OCI-LY1 (cell line): ENCODE data around the gene DEXI.

Source experiments
- H2AFZ ChIP-seq: fragments of 200-600 bp; sonication (generic), shearing (Covaris generic); 2 replicates; pipeline ENCODE4 v1.6.0; 2014; ENCODE audit warnings: antibody characterized with exemption, mild to moderate bottlenecking, low read length
- H3F3A ChIP-seq: fragments of 200-600 bp; sonication (generic), shearing (Covaris generic); 2 replicates; pipeline ENCODE4 v1.6.0; 2014; ENCODE audit warnings: mild to moderate bottlenecking, antibody characterized with exemption, low read length, moderate library complexity; ENCODE audit not compliant: insufficient read depth
- H3K27ac ChIP-seq: fragments of 200-600 bp; sonication (generic); 2 replicates; pipeline ENCODE4 v1.5.1; 2014; ENCODE audit warnings: low read length, mixed run types, mild to moderate bottlenecking, low read depth; ENCODE audit not compliant: poor library complexity, severe bottlenecking
- H3K27me3 ChIP-seq: fragments of 200-600 bp; sonication (generic); 2 replicates; pipeline ENCODE4 v1.6.0; 2014; ENCODE audit warnings: antibody characterized with exemption, mild to moderate bottlenecking, low read length, moderate library complexity; ENCODE audit not compliant: insufficient read depth
- H3K36me3 ChIP-seq: fragments of 200-600 bp; sonication (generic); 2 replicates; pipeline ENCODE4 v1.6.1; 2014; ENCODE audit warnings: mild to moderate bottlenecking, antibody characterized with exemption, low read length, moderate library complexity, mixed read lengths; ENCODE audit not compliant: insufficient read depth
- H3K4me1 ChIP-seq: fragments of 200-600 bp; sonication (generic); 2 replicates; pipeline ENCODE4 v1.5.1; 2014; ENCODE audit warnings: mild to moderate bottlenecking, low read length, moderate library complexity; ENCODE audit not compliant: insufficient read depth, severe bottlenecking
- H3K4me2 ChIP-seq: fragments of 200-600 bp; sonication (generic), shearing (Covaris generic); 2 replicates; pipeline ENCODE4 v1.6.1; 2014; ENCODE audit warnings: low read length
- H3K4me3 ChIP-seq: fragments of 200-600 bp; sonication (generic); 2 replicates; pipeline ENCODE4 v1.5.1; 2014; ENCODE audit warnings: low read length, low read depth, mild to moderate bottlenecking, mixed read lengths; ENCODE audit not compliant: poor library complexity, severe bottlenecking
- H3K79me2 ChIP-seq: fragments of 200-600 bp; shearing (Covaris generic); 2 replicates; pipeline ENCODE4 v1.6.1; 2016; ENCODE audit warnings: mixed run types, low read length, mixed read lengths; ENCODE audit not compliant: insufficient read depth
- H3K9ac ChIP-seq: fragments of 200-600 bp; sonication (generic), shearing (Covaris generic); 2 replicates; pipeline ENCODE4 v1.6.1; 2014; ENCODE audit warnings: mild to moderate bottlenecking, low read length, mixed read lengths
- H3K9me2 ChIP-seq: fragments of 200-600 bp; sonication (generic), shearing (Covaris generic); 2 replicates; pipeline ENCODE4 v1.6.1; 2014; ENCODE audit warnings: low read depth, mild to moderate bottlenecking, low read length, mixed read lengths
- H3K9me3 ChIP-seq: fragments of 200-600 bp; shearing (Covaris generic); 2 replicates; pipeline ENCODE4 v1.6.1; 2014; ENCODE audit warnings: low read length, mixed read lengths
- H4K20me1 ChIP-seq: fragments of 200-600 bp; sonication (generic), shearing (Covaris generic); 2 replicates; pipeline ENCODE4 v1.6.0; 2016; ENCODE audit warnings: mild to moderate bottlenecking, low read length; ENCODE audit not compliant: insufficient read depth
- EZH2 ChIP-seq: fragments of 200-600 bp; sonication (generic), shearing (Covaris generic); IDR thresholded peaks from 2 replicates; pipeline ENCODE4 v1.8.0; 2017; ENCODE audit warnings: borderline replicate concordance, mixed run types, mild to moderate bottlenecking, antibody characterized with exemption, low read length, moderate library complexity, mixed read lengths
- TF ChIP-seq, protein P1 (sequence below): fragments of 200-600 bp; sonication (generic), shearing (Covaris generic); IDR thresholded peaks from 2 replicates; pipeline ENCODE4 v1.5.1; 2017; ENCODE audit warnings: mild to moderate bottlenecking, antibody characterized with exemption, low read length, moderate library complexity, mixed read lengths

Gene DEXI

DNA sequence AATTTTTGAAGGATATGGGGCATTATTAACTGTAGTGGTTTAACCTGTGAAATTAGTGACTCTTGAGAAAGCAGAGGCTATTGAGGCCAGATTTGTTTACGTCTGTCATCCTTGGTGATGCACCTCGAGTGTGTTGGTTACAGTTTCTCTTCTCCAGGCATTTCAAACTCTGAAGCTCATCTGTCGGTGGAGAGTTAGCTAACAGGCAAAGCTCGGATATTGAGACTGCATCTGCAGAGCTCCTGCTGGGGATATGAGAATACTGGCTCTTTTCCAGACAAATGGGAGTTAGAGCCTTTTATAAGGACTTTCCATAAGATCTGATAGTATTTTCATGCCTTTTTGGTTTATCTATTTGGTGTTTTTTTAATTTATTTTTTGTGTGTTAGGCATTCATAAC, 8.8 kb upstream of the DEXI start:
- H3F3A ChIP-seq = no peaks in the 10 kb centered on the region
- no peak overlapping the region for H3K27ac ChIP-seq
- no peaks in the 10 kb centered on the region for H3K9me2 ChIP-seq
- no peak overlapping the region for H3K4me2 ChIP-seq
- no peaks in the 10 kb centered on the region for H3K9me3 ChIP-seq
- peaks cover 74% of the 10 kb centered on the region for H3K4me1 ChIP-seq
- H3K27me3 ChIP-seq = no peaks in the 10 kb centered on the region
- no peak overlapping the region for H3K9ac ChIP-seq
- no peaks in the 10 kb centered on the region for H4K20me1 ChIP-seq
- H2AFZ ChIP-seq = no peak overlapping the region
- no peaks in the 10 kb centered on the region for H3K36me3 ChIP-seq
- peaks cover 16% of the 10 kb centered on the region for H3K79me2 ChIP-seq
- TF ChIP-seq EZH2 = no peak
- TF ChIP-seq, protein P1, sequence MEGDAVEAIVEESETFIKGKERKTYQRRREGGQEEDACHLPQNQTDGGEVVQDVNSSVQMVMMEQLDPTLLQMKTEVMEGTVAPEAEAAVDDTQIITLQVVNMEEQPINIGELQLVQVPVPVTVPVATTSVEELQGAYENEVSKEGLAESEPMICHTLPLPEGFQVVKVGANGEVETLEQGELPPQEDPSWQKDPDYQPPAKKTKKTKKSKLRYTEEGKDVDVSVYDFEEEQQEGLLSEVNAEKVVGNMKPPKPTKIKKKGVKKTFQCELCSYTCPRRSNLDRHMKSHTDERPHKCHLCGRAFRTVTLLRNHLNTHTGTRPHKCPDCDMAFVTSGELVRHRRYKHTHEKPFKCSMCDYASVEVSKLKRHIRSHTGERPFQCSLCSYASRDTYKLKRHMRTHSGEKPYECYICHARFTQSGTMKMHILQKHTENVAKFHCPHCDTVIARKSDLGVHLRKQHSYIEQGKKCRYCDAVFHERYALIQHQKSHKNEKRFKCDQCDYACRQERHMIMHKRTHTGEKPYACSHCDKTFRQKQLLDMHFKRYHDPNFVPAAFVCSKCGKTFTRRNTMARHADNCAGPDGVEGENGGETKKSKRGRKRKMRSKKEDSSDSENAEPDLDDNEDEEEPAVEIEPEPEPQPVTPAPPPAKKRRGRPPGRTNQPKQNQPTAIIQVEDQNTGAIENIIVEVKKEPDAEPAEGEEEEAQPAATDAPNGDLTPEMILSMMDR = no peak
- no peak overlapping the region for H3K4me3 ChIP-seq

GRCh38 chr16:10950393-10950792, 8.1 kb upstream of the DEXI start:
- H3K4me3 ChIP-seq = no peak overlapping the region
- H3K36me3 ChIP-seq = no peaks in the 10 kb centered on the region
- H4K20me1 ChIP-seq = no peaks in the 10 kb centered on the region
- H3K9ac ChIP-seq = no peak overlapping the region; the same call in 1 of the 2 replicates
- TF ChIP-seq, protein P1 = no peak
- TF ChIP-seq EZH2 = no peak
- H3F3A ChIP-seq = no peaks in the 10 kb centered on the region
- H3K9me2 ChIP-seq = no peaks in the 10 kb centered on the region
- H3K4me1 ChIP-seq = peaks cover 74% of the 10 kb centered on the region
- H3K27ac ChIP-seq = peak overlapping the region; percentile 24
- H2AFZ ChIP-seq = no peak overlapping the region
- no peaks in the 10 kb centered on the region for H3K9me3 ChIP-seq
- H3K27me3 ChIP-seq = no peaks in the 10 kb centered on the region
- H3K79me2 ChIP-seq = peaks cover 18% of the 10 kb centered on the region
- H3K4me2 ChIP-seq = no peak overlapping the region; the same call in 1 of the 2 replicates

DNA sequence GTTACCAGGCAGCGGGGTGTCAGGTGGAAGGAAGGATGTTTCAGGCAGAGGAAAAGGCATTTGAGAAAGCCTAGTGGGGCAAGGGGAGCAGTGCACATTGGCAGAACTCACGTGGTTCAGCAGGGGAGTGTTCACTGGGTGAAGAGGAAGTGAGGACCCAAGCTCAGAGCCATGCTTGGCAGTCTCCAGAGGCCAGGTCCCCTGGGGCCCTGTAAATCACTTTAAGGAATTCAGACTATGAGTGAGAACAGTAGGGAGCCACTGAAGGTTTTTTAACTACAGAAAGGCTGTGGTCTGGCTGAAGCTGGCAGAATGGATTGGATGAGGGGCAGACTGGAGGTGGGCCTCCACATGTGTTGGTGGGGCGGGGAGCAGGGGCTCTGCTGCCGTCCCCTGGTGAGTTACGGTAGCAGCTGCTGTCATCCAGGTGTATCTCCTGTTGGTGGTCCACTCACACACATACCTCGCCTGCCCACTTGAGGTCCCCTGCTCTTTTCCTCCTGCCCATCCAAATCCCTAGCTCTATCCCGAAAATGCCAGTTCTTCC, 7.2 kb upstream of the DEXI start:
- no peaks in the 10 kb centered on the region for H3K36me3 ChIP-seq
- no peaks in the 10 kb centered on the region for H3K9me3 ChIP-seq
- no peak for TF ChIP-seq EZH2
- TF ChIP-seq, protein P1 = peak; percentile 49
- no peaks in the 10 kb centered on the region for H4K20me1 ChIP-seq
- peaks cover 23% of the 10 kb centered on the region for H3K79me2 ChIP-seq
- peak overlapping the region; percentile 18 for H3K4me3 ChIP-seq
- peak overlapping the region; percentile 41 for H3K27ac ChIP-seq
- H3F3A ChIP-seq = no peaks in the 10 kb centered on the region
- no peak overlapping the region for H2AFZ ChIP-seq
- H3K4me2 ChIP-seq = peak overlapping the region; percentile 42
- peaks cover 73% of the 10 kb centered on the region for H3K4me1 ChIP-seq
- H3K9ac ChIP-seq = no peak overlapping the region; the same call in 1 of the 2 replicates
- no peaks in the 10 kb centered on the region for H3K9me2 ChIP-seq
- no peaks in the 10 kb centered on the region for H3K27me3 ChIP-seq
